HG03575 (cell line): ENCODE results near the gene ALPK3.

Experiments
- ATAC-seq: cut with Tn5 transposase; IDR thresholded peaks from one replicate; pipeline ENCODE4 v1.9.1; 2021; ENCODE audit not compliant: unreplicated experiment, insufficient number of reproducible peaks, low FRiP score; ENCODE audit errors: extremely low read depth

ALPK3 gene

DNA sequence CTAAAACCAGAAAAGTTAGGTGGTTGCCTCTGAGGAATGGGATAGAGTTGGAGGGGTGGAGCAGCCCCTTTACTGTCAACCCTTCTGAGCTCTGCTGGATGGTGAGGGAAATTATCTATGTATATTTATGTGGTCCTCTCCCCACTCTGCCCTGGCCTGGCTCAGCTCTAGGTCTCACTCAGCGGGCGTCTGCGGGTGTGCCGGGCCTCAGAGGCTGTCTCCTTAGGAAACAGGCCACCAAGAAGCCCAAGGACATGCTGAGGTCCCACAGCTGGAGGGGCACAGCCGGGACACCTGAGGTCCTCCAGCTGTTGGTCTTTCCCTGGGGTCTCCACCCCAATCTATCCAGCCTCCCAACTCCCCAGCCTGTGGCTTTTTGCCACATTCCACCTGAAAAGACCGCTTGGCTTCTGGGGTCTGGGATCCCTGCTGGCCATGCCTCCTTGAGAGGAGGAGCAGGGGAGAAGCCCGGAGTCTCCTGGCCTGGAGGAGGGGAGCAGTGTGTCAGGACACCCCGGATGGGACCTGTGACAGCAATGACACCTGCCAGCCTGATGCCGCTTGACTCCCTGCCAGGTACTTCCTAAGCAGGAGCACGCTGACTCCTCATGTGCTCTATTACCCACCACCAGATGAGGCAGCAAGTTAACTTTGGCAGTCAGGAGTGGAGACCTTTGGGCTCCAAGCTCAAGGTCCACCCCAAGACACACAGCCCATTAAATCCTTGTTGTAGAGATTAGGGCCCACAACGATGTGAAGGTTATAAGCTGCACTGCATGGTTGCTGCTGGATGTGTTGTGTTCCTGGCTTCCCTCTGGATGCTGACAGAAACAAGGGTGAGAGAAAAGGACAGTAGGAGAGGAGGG lies 67.0 kb downstream of the ALPK3 start, which contains the start of gene SLC28A1:
TSS of gene SLC28A1 (plus strand) at position 747 of the 866 bp plus-strand sequence. CDS start 3,099 bp downstream, outside the sequence.
- no peak for ATAC-seq

DNA sequence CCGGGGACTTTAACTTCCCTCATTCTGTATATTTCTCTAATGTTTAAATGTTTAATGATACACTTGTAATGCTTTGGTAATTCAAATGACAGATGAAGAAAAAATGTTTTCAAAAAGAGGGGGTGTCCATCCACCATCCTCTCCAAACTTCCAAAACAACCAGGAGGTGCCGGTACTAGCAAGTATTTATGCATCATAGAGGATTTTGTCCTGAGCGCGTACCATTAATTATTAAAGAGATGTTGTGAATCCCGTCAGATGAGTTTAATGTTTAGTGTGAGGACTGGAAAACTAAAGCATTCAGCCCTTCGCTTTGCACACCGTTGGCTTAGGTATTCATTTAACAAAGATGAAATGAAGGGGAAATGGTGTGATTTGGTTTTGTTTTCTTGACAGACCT lies 68.6 kb downstream of the ALPK3 start:
- no peak for ATAC-seq

DNA sequence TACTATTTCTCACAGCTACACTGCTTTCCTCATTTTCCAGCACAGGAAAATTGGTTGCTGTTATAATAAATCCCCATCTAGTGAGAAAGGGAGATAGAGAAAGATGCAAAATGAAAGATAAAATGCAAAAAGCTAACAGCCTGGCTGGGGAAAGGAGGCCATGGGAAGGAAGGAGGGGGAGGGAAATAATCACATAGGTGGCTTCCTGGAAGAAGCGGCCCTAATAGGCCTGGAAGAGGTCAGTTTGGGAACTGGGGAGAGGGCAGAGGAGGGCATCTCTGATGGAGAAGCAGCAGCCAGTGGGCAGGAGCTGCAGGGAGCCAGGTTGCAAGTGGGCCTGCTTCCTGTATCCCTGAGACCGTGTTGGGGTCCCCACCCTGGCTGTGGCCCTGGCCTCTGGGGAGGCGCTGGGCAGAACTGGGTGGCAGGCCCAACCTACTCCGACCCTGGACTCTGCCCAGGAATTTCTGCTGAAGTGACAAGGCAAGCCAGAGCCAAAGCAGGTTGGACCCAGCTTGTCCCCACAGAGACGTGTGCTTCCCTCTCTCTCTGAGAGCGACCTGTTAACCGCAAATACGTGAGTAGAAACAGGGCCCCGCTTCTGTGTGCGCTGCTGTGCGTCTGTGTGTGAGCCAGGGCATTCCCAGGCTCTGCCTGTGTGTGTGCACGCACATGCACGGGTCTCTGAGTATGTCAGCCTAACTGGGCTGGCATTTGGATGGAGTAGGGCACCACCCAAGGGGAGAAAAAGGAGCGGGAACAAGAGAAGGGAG lies 69.2 kb downstream of the ALPK3 start:
- no peak for ATAC-seq

DNA sequence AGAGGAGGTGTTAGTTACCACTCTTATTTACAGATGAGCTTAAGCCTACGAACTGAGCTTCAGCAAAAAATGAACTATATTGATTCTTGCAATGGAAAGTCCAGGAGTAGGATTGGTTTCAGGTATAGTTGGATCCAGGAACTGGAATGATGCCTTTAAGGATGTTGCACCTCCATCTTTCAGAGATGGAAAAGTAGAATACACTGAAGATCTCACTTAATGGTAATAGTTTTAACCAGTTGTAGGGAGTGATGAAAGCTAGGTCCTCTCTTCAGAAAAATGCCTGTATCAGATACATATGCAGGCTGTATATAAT lies 69.8 kb downstream of the ALPK3 start:
- ATAC-seq, result no peak

DNA sequence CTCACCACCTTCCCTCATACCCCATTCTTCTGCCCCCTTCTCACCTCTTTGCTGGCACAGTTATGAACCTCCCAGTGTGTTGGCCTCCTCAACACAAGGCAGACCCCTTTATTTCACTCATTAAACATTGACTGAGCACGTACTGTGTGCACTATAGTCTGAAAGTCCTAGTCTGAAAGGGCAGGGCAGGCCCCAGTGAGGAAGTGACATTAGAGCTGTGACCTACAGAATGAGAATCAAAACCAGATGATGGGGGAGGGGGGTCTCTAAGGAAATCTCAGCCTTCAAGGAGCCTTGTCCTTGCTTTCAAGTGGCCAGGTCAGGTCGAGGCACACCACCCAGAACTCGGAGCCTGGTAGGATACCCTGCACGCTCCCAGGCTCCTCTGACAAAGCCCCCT lies 70.8 kb downstream of the ALPK3 start:
- no peak for ATAC-seq

DNA sequence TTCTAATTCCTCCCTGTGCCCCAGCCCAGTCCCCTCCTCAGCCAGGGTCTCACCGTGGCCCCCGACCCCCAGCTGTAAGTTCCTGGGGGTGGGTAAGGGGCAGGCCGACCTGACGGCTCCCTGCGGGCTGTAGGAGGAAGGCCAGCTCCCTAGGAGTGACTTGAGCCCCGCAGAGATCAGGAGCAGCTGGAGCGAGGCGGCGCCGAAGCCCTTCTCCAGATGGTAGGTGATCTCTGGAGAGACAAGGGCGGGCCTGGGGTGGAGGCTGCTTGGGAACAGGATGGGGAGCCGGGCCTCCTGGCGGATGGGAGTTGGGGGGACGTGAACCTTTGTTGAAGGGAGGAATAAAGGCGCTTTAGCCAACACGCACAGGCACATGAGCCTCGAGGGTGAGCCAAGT lies 71.5 kb downstream of the ALPK3 start:
- no peak for ATAC-seq

DNA sequence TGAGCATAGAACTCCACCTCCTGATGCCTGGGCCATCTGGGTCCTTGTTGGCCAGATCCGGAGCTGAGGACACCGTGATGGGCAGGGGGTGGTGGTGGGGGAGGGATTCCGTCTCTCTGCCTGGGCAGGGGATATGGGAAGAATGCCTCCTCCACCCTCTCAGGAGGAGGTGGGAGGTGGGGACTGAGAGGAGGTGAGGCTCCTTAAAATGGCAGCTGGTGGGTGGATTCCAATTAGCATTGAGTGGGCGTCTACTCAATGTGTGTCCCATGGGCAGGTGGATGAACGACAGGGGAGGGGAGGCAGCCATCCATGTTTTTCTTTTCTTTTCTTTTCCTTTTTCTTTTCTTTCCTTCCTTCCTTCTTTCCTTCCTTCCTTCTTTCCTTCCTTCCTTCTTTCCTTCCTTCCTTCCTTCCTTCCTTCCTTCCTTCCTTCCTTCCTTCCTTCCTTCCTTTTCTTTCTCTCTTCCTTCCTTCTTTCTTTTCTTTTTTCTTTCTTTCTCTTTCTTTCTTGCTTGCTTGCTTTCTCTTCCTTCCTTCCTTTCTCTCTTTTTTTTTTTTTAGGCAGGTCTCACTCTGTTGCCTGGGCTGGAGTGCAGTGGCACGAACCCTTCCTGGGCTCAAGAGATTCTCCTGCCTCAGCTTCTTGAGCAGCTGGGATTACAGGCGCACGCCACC lies 72.3 kb downstream of the ALPK3 start:
- no peak for ATAC-seq

DNA sequence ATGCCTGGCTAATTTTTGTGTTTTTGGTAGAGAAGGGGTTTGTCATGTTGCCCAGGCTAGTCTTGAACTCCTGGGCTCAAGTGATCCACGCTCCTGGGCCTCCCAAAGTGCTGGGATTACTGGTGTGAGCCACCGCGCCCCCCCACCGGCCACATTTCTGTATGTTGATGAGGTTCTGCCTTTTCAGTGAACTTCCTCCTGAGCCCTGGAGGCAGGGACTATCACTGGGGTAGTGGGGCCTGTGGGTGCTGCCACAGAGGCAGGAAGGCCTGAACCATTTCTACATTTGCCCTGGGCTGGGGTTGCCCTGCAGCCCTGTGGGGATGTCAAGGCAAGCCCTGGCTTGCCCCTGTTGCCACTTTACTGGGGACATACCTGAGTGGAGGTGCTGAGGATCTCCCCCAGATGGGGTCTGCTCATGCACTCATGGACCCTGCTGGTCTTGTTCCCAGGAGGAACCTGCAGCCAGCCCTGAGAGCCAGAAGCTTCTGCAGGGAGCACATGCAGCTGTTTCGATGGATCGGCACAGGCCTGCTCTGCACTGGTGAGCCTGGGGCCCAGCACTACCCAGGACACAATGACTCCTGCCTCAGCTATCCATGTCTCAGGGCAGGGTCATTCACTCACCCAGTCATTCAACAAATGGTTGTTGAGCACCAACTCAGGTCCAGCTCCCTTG lies 73.0 kb downstream of the ALPK3 start:
- no peak for ATAC-seq

DNA sequence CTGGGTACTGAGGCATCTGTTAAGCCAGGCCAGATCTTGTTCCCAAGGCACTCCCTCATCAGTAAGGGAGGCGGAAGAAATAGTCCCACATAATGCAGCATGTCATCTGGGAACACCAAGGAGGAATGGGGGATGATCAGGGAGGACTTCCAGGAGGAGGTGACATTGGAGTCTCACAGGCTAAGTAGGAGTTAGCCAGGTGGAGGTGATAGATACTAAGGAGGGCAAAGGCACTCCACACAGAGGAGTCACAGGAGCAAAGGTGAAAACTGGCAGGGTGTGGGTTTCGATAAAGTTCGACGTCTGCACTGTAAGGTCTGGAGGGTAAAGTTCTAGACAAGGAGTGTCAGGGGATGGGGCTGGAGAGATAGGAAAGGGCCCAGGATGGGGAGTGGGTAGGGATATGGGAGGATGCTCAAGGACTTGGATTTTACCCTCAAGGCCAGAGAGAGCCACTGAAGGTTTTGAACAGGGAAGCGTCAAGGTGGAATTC lies 73.6 kb downstream of the ALPK3 start:
- no peak for ATAC-seq

DNA sequence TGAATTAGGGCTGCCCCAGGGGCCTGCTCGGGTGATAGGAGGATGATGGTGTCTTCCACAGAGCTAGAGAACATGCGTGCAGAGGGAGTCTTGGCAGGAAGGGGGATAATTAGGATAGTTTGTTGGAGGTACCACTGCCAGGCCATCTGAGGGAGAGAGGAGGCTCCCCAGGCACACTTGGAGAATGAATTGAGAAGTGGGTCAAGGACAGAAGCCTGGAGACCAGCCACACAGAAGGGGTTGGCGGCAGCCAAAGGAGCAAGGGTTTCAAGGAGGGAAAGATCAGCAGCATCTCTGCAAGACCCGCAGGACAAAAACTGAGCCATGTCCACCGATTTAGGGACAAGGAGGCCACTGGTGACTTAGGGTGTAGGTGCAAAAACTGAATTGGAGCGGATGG lies 74.2 kb downstream of the ALPK3 start:
- no peak for ATAC-seq

DNA sequence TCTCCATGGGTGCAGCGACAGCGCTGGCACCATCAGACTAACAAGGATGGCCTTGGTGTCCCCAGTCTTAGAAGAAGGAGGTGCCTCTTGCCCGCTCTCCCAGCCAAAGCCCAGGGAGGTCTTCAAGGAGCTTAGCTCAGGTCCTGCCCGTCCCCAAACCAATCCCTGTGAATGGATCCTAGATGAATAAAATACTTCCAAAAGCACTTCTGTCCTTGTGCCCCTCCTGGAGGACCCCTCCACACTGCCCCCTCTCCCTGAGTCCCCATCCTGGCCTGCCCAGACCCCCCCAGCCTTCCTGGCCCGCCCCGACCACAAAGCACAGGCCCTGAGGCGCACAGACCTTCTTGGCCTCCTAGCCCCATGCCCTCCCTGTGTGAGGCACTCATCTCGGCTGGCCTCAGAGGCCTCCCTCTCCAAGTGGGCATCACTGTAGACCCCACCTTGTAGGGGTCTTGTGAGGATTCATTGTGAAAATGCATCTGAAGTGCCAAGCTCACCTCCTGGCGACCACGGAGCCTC lies 75.7 kb downstream of the ALPK3 start:
- no peak for ATAC-seq

DNA sequence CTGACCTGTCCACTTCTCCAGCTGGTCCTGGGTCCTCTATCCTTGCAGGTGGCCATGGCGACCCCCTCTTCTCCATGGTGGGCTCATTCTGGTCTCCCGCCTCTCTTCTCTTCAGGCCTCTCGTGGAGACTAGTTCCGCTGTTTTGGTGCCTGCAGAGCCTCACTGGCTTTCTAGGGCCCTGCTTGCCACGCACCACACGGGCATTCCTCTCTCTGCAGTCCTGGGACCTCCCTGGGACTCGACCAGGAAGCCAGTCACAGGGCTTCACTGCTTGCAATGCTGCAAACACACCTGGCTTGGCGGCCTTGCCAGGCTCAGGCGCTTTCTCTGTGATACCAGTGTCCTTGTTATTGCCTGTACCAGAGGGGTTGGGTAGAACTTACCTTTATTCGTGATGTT lies 76.5 kb downstream of the ALPK3 start:
- ATAC-seq, result no peak

DNA sequence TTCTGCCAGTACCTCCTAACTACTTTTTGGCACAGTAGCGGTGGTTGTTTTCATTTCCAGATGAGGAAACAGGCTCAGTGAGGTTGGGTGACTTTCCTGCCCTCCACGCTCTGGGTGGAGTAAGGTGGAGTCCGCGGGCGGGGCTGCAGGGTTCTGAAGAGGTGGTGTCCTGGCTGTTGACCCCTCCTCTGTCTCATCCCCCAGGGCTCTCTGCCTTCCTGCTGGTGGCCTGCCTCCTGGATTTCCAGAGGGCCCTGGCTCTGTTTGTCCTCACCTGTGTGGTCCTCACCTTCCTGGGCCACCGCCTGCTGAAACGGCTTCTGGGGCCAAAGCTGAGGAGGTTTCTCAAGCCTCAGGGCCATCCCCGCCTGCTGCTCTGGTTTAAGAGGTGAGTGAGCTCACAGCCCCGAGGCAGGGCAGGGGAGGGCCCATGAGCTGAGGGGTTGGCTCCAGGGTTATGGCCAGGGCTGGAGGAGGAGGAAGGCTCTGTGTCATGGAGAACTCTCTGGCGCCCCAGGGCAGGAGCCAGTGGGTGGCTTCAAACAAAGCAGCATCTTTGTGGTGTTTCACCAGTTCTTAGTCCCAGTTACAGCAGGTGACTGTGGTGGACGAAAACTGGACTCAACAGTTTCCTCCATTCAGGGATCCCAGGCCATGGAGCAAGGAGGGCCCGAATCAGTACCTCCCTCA lies 77.7 kb downstream of the ALPK3 start:
- ATAC-seq, result no peak

DNA sequence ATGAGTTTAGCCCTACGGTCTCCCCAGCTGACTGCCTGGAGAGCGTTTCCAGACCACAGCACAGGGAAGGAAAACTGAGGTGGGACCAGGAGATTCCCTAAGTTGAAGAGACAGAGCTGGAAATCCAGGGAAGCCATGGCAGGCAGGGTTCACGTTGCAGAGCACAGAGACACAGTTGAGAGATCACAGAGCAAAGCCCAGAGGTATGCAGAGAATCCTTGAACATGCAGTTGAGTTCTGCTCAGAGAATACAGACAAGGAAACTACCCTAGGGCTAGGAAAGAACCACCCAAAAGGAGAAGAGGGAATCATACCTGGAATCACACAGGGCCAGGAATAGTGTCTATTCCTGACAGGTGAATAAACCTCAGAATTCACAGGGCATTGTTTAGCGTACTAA lies 81.6 kb downstream of the ALPK3 start:
- ATAC-seq, result no peak

DNA sequence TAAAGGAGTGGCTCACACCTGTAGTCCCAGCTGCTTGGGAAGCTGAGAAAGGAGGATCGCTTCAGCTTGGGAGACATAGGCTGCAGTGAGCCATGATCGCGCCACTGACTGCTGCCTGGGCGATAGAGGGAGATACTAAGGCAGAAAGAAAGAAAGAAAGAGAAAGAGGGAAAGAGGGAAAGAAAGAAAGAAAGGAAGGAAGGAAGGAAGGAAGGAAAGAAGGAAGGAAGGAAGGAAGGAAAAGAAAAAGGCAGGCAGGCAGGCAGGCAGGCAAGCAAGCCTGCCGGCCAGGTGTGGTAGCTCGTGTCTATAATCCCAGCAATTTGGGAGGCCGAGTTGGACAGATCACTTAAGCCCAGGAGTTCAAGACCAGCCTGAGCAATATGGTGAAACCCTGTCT lies 82.6 kb downstream of the ALPK3 start:
- no peak for ATAC-seq

DNA sequence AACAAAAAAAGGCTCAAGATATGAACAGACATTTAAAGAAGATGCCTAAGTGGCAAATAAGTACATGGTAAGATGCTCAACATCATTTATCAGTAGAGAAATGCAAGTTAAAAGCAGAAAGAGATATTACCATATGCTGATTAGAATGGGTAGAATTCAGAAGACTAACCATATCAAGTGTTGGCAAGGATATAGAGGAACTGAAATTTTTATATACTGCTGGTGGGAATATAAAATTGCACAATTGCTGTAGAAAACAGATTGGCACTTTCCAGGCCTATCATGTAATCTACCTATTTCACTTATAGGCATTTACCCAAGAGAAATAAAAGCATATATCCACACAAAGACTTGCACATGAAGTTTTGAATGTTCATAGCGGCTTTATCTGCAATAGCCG lies 84.4 kb downstream of the ALPK3 start:
- ATAC-seq, result no peak

DNA sequence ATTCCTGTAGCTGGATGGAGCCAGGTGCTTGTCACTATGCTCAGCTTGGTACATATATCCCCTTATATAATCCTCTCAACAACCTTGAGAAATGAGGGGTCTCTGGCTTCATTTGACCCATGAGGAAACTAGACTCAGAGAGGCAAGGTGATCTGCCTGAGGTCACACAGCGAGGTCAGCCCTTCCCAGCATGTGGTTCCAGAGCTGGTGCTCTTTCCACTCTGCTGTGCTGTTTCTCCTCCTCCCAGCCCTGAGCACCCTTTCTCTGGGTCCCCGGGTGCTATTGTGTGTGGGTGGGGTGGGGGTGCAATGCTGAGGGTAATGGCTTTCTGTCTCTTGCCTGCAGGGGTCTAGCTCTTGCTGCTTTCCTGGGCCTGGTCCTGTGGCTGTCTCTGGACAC lies 86.6 kb downstream of the ALPK3 start:
- no peak for ATAC-seq

DNA sequence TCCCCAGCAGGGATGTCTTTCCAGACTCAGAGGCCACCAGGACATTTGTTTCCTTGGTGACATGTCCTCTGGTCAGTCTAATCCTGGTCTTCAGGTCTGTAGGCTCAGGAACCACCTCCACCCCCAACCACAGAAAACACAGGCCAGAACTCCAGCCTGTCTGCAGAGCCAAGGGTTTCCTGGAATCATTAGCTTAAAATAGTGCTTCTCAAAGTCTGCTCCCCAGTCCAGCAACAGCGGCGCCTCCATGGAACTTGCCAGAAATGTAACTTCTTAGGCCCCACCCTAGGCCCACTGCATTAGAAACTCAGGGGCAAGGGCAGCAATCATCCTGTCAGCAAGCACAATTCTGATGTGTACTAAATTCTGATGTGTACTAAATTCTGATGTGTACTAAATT lies 87.3 kb downstream of the ALPK3 start:
- ATAC-seq, result no peak
